DND-41 (cell line): ENCODE measurements around the gene MRAS.

Experiments used
- CTCF ChIP-seq: IDR thresholded peaks from 2 replicates; pipeline ENCODE4 v1.5.1; 2012; ENCODE audit warnings: borderline replicate concordance, low read length, moderate library complexity, mild to moderate bottlenecking; ENCODE audit not compliant: poor library complexity, severe bottlenecking; ENCODE audit errors: extremely low read depth
- EZH2 ChIP-seq: IDR thresholded peaks from 3 replicates; pipeline ENCODE4 v1.6.1; 2012; ENCODE audit warnings: borderline replicate concordance, low read depth, mild to moderate bottlenecking, moderate library complexity, low read length, inconsistent platforms; ENCODE audit not compliant: severe bottlenecking

DNA sequence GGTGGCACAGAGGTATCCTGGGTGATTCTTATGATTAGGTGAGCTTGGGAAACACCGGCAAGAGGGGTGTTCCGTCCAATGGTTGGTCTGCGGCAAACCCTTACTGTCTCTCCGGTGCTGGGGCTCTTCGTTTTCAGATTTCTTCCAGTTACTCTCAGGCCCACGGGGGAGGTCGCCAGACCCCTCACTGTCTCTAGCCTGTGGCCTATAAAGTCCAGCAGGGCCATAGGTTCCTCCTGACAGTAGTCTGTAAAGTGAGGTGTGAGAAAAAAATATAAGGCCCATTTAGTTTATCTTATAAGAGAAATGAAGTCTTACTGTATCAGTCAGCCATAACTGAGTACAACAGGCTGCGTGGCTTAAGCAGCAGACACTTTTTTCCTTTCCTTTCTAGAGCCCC, 87.5 kb downstream of the MRAS start:
- TF ChIP-seq CTCF (no peak), EZH2 (no peak)
